ENCODE data around the gene SOCS3. TPM values are rescaled to one million over a fixed set of nuclear protein-coding genes. Genes with fewer than 3 reads are reported as not detected.

The SOCS3 gene
- polyA plus RNA-seq, 2 of the 4 experiments (the other 2 are of a cell fraction), result 13.5 to 14.7 TPM

DNA sequence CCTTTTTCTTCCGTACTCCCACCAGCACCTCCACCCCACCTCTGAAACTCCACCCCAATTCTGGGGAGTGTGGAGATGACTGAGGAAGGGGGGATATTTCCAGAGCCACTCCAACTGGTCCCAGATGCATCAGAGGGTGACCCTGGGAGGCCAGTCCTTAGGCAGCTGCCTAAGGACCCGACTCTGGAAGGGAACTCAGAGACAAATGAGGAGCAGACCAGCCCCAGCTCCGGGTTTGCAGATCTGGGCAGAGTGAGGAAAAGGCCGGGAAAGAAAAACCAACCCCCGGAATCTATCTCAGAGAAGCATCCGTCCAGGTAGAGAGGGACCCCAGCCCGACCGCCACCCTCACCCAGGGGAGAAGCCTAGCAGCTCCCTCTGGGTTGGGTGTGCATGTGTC is 41.5 kb downstream of the SOCS3 start:
- TF ChIP-seq EP300 (IDR thresholded peaks at IDR 0.05) (no peak), NR3C1 (IDR thresholded peaks at IDR 0.05) (no peak), RARB (CRISPR knock-in tag; IDR thresholded peaks at IDR 0.05) (no peak), BCL3 (IDR thresholded peaks at IDR 0.05) (no peak), MAZ (IDR thresholded peaks at IDR 0.05; ENCODE audit: borderline replicate concordance, low read depth, low read length) (no peak), GATA3 (IDR thresholded peaks at IDR 0.05; ENCODE audit: borderline replicate concordance) (no peak)
- TF ChIP-seq, protein P1, sequence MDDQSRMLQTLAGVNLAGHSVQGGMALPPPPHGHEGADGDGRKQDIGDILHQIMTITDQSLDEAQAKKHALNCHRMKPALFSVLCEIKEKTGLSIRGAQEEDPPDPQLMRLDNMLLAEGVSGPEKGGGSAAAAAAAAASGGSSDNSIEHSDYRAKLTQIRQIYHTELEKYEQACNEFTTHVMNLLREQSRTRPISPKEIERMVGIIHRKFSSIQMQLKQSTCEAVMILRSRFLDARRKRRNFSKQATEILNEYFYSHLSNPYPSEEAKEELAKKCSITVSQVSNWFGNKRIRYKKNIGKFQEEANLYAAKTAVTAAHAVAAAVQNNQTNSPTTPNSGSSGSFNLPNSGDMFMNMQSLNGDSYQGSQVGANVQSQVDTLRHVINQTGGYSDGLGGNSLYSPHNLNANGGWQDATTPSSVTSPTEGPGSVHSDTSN (IDR thresholded peaks at IDR 0.05), result no peak
- TF ChIP-seq, protein P2, sequence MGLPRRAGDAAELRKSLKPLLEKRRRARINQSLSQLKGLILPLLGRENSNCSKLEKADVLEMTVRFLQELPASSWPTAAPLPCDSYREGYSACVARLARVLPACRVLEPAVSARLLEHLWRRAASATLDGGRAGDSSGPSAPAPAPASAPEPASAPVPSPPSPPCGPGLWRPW (IDR thresholded peaks at IDR 0.05), result no peak
- TF ChIP-seq, protein P3, sequence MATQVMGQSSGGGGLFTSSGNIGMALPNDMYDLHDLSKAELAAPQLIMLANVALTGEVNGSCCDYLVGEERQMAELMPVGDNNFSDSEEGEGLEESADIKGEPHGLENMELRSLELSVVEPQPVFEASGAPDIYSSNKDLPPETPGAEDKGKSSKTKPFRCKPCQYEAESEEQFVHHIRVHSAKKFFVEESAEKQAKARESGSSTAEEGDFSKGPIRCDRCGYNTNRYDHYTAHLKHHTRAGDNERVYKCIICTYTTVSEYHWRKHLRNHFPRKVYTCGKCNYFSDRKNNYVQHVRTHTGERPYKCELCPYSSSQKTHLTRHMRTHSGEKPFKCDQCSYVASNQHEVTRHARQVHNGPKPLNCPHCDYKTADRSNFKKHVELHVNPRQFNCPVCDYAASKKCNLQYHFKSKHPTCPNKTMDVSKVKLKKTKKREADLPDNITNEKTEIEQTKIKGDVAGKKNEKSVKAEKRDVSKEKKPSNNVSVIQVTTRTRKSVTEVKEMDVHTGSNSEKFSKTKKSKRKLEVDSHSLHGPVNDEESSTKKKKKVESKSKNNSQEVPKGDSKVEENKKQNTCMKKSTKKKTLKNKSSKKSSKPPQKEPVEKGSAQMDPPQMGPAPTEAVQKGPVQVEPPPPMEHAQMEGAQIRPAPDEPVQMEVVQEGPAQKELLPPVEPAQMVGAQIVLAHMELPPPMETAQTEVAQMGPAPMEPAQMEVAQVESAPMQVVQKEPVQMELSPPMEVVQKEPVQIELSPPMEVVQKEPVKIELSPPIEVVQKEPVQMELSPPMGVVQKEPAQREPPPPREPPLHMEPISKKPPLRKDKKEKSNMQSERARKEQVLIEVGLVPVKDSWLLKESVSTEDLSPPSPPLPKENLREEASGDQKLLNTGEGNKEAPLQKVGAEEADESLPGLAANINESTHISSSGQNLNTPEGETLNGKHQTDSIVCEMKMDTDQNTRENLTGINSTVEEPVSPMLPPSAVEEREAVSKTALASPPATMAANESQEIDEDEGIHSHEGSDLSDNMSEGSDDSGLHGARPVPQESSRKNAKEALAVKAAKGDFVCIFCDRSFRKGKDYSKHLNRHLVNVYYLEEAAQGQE (IDR thresholded peaks at IDR 0.05), result no peak
- peaks cover 51% of the 10 kb centered on the region for H3K4me1 ChIP-seq
- FAIRE-seq (no peak), DNase-seq (ENCODE audit: low read depth in 1 of 2, low spot score in 1 of 2) (no peak), ATAC-seq (no peak)
- H3K4me2 ChIP-seq, result peak overlapping the region; percentile 90; the same call in 1 of the 3 replicates
- H3K27ac ChIP-seq, result peak overlapping the region; percentile 94 to 95; a peak in 5 of 6 replicates
- no peak overlapping the region for H3K4me3 ChIP-seq
- 83% methylated on average over 8 of the region's 8 CpGs for WGBS (ENCODE audit: missing lambda C conversion rate)
- H3K9me3 ChIP-seq, result no peaks in the 10 kb centered on the region
- POLR2A ChIA-PET, result no interaction called here
- CTCF ChIA-PET, result interaction anchor here (0.6 to 17.0 kb wide), 11 partner anchors 9 to 1422 kb away, joined by 3 to 249 read pairs (median 4); no protein-coding TSS in a partner anchor

DNA sequence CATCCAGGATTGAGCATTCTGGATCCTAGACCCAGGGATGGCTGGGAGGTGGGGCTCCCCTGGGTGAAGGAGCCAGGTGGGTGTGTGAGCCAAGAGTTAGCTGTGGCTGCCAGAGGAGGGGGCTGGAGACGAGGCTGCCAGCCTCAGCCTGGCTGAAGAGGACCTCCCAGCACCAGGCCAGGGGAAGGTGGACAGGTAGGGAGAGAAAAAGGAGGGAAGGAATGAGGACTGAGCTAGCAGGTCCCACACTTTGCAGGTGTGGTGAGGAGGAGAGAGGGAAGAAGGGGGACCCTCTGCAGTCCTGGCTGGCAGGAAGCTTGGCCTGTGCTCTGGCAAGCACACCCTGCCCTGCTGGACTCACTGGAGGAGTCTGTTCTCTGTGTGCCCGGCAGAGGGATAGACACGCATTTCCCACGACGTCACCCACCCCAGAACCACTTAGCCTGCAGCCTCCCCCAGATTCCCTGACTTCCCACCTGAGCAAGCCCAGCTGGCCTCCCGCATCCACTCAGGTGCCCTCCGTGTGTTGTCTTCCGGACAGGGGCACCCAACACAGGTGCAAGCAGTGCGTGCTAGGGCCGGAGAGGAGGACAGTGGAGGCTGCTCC is 42.0 kb downstream of the SOCS3 start:
- no peak for DNase-seq (ENCODE audit: low read depth in 1 of 2, low spot score in 1 of 2)
- no peak for ATAC-seq
- POLR2A ChIA-PET, result interaction anchor here (0.7 kb wide), 1 partner anchor 12 kb away, joined by 3 read pairs; no protein-coding TSS in a partner anchor
- Histone ChIP-seq H3K4me3 (no peak overlapping the region), H3K4me1 (peaks cover 56% of the 10 kb centered on the region), H3K27ac (peak overlapping the region; percentile 94 to 95), H3K4me2 (peak overlapping the region; percentile 90), H3K9me3 (no peaks in the 10 kb centered on the region)
- no peak for FAIRE-seq
- TF ChIP-seq ZFP36 (IDR thresholded peaks at IDR 0.05; ENCODE audit: borderline replicate concordance, partially characterized antibody) (no peak), FOSB (CRISPR knock-in tag; IDR thresholded peaks at IDR 0.05) (no peak), MYC (IDR thresholded peaks at IDR 0.05; ENCODE audit: borderline replicate concordance, low read length) (no peak), E2F6 (IDR thresholded peaks at IDR 0.05; ENCODE audit: borderline replicate concordance, low read depth) (no peak), EHMT2 (IDR thresholded peaks at IDR 0.05; ENCODE audit: low read depth) (no peak), ZSCAN20 (CRISPR knock-in tag; IDR thresholded peaks at IDR 0.05) (no peak), ZNF302 (CRISPR knock-in tag; IDR thresholded peaks at IDR 0.05) (no peak), JUN (IDR thresholded peaks at IDR 0.05) (no peak), HOXA7 (CRISPR knock-in tag; IDR thresholded peaks at IDR 0.05) (no peak), TFCP2L1 (CRISPR knock-in tag; IDR thresholded peaks at IDR 0.05) (no peak), CHD4 (IDR thresholded peaks at IDR 0.05; ENCODE audit: borderline replicate concordance) (no peak), ATOH8 (CRISPR knock-in tag; IDR thresholded peaks at IDR 0.05; ENCODE audit: low read depth) (no peak)
- TF ChIP-seq, protein P4, sequence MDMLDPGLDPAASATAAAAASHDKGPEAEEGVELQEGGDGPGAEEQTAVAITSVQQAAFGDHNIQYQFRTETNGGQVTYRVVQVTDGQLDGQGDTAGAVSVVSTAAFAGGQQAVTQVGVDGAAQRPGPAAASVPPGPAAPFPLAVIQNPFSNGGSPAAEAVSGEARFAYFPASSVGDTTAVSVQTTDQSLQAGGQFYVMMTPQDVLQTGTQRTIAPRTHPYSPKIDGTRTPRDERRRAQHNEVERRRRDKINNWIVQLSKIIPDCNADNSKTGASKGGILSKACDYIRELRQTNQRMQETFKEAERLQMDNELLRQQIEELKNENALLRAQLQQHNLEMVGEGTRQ (IDR thresholded peaks at IDR 0.05), result no peak
- TF ChIP-seq, protein P5, sequence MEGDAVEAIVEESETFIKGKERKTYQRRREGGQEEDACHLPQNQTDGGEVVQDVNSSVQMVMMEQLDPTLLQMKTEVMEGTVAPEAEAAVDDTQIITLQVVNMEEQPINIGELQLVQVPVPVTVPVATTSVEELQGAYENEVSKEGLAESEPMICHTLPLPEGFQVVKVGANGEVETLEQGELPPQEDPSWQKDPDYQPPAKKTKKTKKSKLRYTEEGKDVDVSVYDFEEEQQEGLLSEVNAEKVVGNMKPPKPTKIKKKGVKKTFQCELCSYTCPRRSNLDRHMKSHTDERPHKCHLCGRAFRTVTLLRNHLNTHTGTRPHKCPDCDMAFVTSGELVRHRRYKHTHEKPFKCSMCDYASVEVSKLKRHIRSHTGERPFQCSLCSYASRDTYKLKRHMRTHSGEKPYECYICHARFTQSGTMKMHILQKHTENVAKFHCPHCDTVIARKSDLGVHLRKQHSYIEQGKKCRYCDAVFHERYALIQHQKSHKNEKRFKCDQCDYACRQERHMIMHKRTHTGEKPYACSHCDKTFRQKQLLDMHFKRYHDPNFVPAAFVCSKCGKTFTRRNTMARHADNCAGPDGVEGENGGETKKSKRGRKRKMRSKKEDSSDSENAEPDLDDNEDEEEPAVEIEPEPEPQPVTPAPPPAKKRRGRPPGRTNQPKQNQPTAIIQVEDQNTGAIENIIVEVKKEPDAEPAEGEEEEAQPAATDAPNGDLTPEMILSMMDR (IDR thresholded peaks at IDR 0.05), result no peak
- TF ChIP-seq, protein P2 (IDR thresholded peaks at IDR 0.05), result no peak
- CTCF ChIA-PET, result interaction anchor here (0.6 to 17.0 kb wide), 12 partner anchors 9 to 1423 kb away, joined by 3 to 249 read pairs (median 6); partner anchors contain the start of gene SOCS3
- WGBS (ENCODE audit: missing lambda C conversion rate), result 75% methylated on average over 10 of the region's 10 CpGs

Measured in A549 (cell line).